NCI-H510A treated with DMSO at 0.1 percent for 48 hours (cell line): ENCODE results near the gene FCSK.
A peak's percentile ranks its signal among the peaks of the same experiment; 100 is the strongest.

Source experiments
- DNase-seq: peaks from one replicate; lab custom pipeline; 2025; lab: John Stamatoyannopoulos, UW

FCSK gene

GRCh38 chr16:70480127-70481105, 26.0 kb downstream of the FCSK start:
- DNase-seq, result peak; percentile 42

GRCh38 chr16:70481929-70482536, 27.6 kb downstream of the FCSK start:
- no peak for DNase-seq

GRCh38 chr16:70482624-70483023, 28.2 kb downstream of the FCSK start:
- DNase-seq, result no peak

GRCh38 chr16:70483426-70483825, 29.0 kb downstream of the FCSK start:
- no peak for DNase-seq

- no peak for DNase-seq
Observed at GRCh38 chr16:70484867-70485266, 30.5 kb downstream of the FCSK start.

GRCh38 chr16:70490261-70490660, 35.9 kb downstream of the FCSK start:
- no peak for DNase-seq

GRCh38 chr16:70493802-70494201, 39.4 kb downstream of the FCSK start:
- DNase-seq, result no peak

GRCh38 chr16:70494202-70494770, 39.9 kb downstream of the FCSK start:
- DNase-seq, result no peak

- DNase-seq, result no peak
Observed at GRCh38 chr16:70494777-70495176, 40.4 kb downstream of the FCSK start.

GRCh38 chr16:70495425-70496182, 41.2 kb downstream of the FCSK start:
- DNase-seq, result no peak

- DNase-seq, result no peak
Observed at GRCh38 chr16:70496513-70496912, 42.1 kb downstream of the FCSK start.

- no peak for DNase-seq
Observed at GRCh38 chr16:70508752-70509151, 54.4 kb downstream of the FCSK start.

- DNase-seq, result no peak
Observed at GRCh38 chr16:70510216-70510615, 55.8 kb downstream of the FCSK start.

GRCh38 chr16:70511833-70512232, 57.4 kb downstream of the FCSK start:
- DNase-seq, result no peak

- no peak for DNase-seq
Observed at GRCh38 chr16:70512456-70512855, 58.1 kb downstream of the FCSK start.

GRCh38 chr16:70520612-70521297, 66.4 kb downstream of the FCSK start:
- DNase-seq, result no peak

GRCh38 chr16:70522216-70523075, 68.1 kb downstream of the FCSK start:
- no peak for DNase-seq

- peak; percentile 92 for DNase-seq
Observed at GRCh38 chr16:70523076-70523742, 68.8 kb downstream of the FCSK start, which contains the start of gene COG4. Gene COG4, minus strand, starts transcription at chr16:70523554. Its CDS starts 11 bp downstream, at chr16:70523543.

GRCh38 chr16:70523743-70524398, 69.5 kb downstream of the FCSK start, which contains the start of gene SF3B3:
Gene SF3B3, plus strand, starts transcription at chr16:70523816. Its CDS starts 2,841 bp downstream, at chr16:70526657.
- peak; percentile 92 for DNase-seq
